GM12878 (cell line): ENCODE data around the gene UMPS. TPM values are rescaled to one million over a fixed set of nuclear protein-coding genes. Genes with fewer than 3 reads are reported as not detected.

Experiments
- ATAC-seq: fragments of 200-7000 bp; cut with Tn5 transposase; 3 replicates; pipeline ENCODE4 v1.9.1; 2020; ENCODE audit warnings: mild to moderate bottlenecking, moderate library complexity
- BruUV-seq: library from RNA; stranded (reverse); fragments of 400-500 nt; replicated peaks from 2 replicates; lab custom pipeline; 2021; lab: Mats Ljungman, UMichigan
- CTCF ChIA-PET: fragments of 300-600 bp; sonication (Branson Sonifier 250); formaldehyde crosslinking; extraction: SDS; loops from one replicate; lab custom pipeline; 2021; ENCODE audit warnings: inconsistent platforms; lab: Yijun Ruan, JAX
- POLR2A ChIA-PET: fragments of 350-600 bp; formaldehyde crosslinking; extraction: SDS; loops from one replicate; lab custom pipeline; 2021; ENCODE audit warnings: inconsistent platforms; lab: Charles Lee
- RAD21 ChIA-PET: fragments of 300-600 bp; sonication (Branson Sonifier 250); formaldehyde crosslinking; loops from one replicate; lab custom pipeline; 2023; ENCODE audit warnings: antibody characterized with exemption; ENCODE audit not compliant: unreplicated experiment; lab: Charles Lee
- SMC1A ChIA-PET: fragments of 300-600 bp; sonication (Branson Sonifier 250); formaldehyde crosslinking; loops from one replicate; lab custom pipeline; 2023; ENCODE audit not compliant: unreplicated experiment, uncharacterized antibody; lab: Charles Lee
- DNase-seq: peaks from one replicate; pipeline ENCODE4 v3.0.0-alpha.2; 2011; ENCODE audit warnings: low read depth, low spot score
- FAIRE-seq: peaks from 3 replicates; lab custom pipeline; 2011; peaks lifted over from hg19 to GRCh38; lab: Jason Lieb, UNC
- H2AFZ ChIP-seq: 2 replicates; pipeline ENCODE4 v1.6.0; 2011; ENCODE audit warnings: low read depth, low read length, control low read depth; ENCODE audit not compliant: control insufficient read depth
- H3K27ac ChIP-seq: 2 replicates; pipeline ENCODE4 v1.5.1; 2011; ENCODE audit warnings: control low read depth; ENCODE audit not compliant: control insufficient read depth, insufficient read depth
- H3K27me3 ChIP-seq, 2 experiments: replicated peaks in 1 of 2; 2 replicates each; pipeline versions ENCODE4 v1.6.0 to v1.6.1; 2011; ENCODE audit warnings: low read length in 1 of 2; ENCODE audit not compliant: control insufficient read depth in 2 of 2, insufficient read depth in 2 of 2
- H3K36me3 ChIP-seq, 2 experiments: 2 replicates each; pipeline ENCODE4 v1.5.1; 2011; ENCODE audit warnings: low read length in 1 of 2; ENCODE audit not compliant: control insufficient read depth in 2 of 2, insufficient read depth in 2 of 2
- H3K4me1 ChIP-seq: 2 replicates; pipeline ENCODE4 v1.6.1; 2011; ENCODE audit warnings: mild to moderate bottlenecking, low read length, moderate library complexity, mixed read lengths; ENCODE audit not compliant: control insufficient read depth, insufficient read depth
- H3K4me2 ChIP-seq: 2 replicates; pipeline ENCODE4 v1.6.0; 2011; ENCODE audit warnings: control low read depth; ENCODE audit not compliant: control insufficient read depth, insufficient read depth
- H3K4me3 ChIP-seq: fragments of 200-600 bp; sonication (generic); 2 replicates; pipeline ENCODE4 v1.5.1; 2016
- H3K79me2 ChIP-seq: 2 replicates; pipeline ENCODE4 v1.6.0; 2011; ENCODE audit warnings: low read length; ENCODE audit not compliant: control insufficient read depth, insufficient read depth
- H3K9ac ChIP-seq: 2 replicates; pipeline ENCODE4 v1.8.0; 2011; ENCODE audit warnings: low read length, control low read depth, mixed read lengths; ENCODE audit not compliant: control insufficient read depth, insufficient read depth
- H3K9me3 ChIP-seq: replicated peaks from 3 replicates; pipeline ENCODE4 v1.5.1; 2011; ENCODE audit warnings: mild to moderate bottlenecking, low read length; ENCODE audit not compliant: control insufficient read depth, insufficient read depth
- H4K20me1 ChIP-seq: 2 replicates; pipeline ENCODE4 v1.6.0; 2011; ENCODE audit not compliant: control insufficient read depth, insufficient read depth
- CHD2 ChIP-seq: IDR thresholded peaks from 2 replicates; pipeline ENCODE4 v1.6.1; 2011; ENCODE audit warnings: low read depth, low read length, improper control_type of control experiment, borderline replicate concordance
- CREB1 ChIP-seq: IDR thresholded peaks from 2 replicates; pipeline ENCODE4 v1.6.1; 2012; ENCODE audit warnings: low read depth, mild to moderate bottlenecking, inconsistent platforms
- IKZF2 ChIP-seq, 2 experiments: fragments of 450-650 bp; IDR thresholded peaks; 2 replicates each; pipeline ENCODE4 v1.6.1; 2017; ENCODE audit warnings: mild to moderate bottlenecking in 2 of 2, moderate library complexity in 2 of 2
- MAX ChIP-seq: IDR thresholded peaks from 2 replicates; pipeline ENCODE4 v1.6.1; 2012; ENCODE audit warnings: low read depth, low read length, improper control_type of control experiment
- NFYB ChIP-seq: IDR thresholded peaks from 2 replicates; pipeline ENCODE4 v1.6.1; 2011; ENCODE audit warnings: low read depth, mild to moderate bottlenecking, low read length, improper control_type of control experiment, moderate library complexity; ENCODE audit not compliant: insufficient read depth
- POU2F2 ChIP-seq: IDR thresholded peaks from 3 replicates; pipeline ENCODE4 v1.6.1; 2011; ENCODE audit warnings: low read depth, mild to moderate bottlenecking, low read length, borderline replicate concordance
- RAD21 ChIP-seq: IDR thresholded peaks from 2 replicates; pipeline ENCODE4 v1.6.1; 2011; ENCODE audit warnings: mild to moderate bottlenecking, low read depth, low read length, moderate library complexity; ENCODE audit not compliant: insufficient read depth
- RAD51 ChIP-seq: fragments of 450-650 bp; IDR thresholded peaks from 2 replicates; pipeline ENCODE4 v1.6.1; 2016; ENCODE audit warnings: moderate library complexity, mild to moderate bottlenecking, inconsistent platforms
- RELA ChIP-seq: fragments of 450-650 bp; IDR thresholded peaks from 2 replicates; pipeline ENCODE4 v1.8.0; 2014; ENCODE audit warnings: borderline replicate concordance; ENCODE audit not compliant: partially characterized antibody
- RFX5 ChIP-seq: IDR thresholded peaks from 2 replicates; pipeline ENCODE4 v1.6.1; 2011; ENCODE audit warnings: low read depth, low read length, improper control_type of control experiment
- ZBED1 ChIP-seq: IDR thresholded peaks from 2 replicates; pipeline ENCODE4 v1.6.1; 2016; ENCODE audit warnings: borderline replicate concordance
- WGBS: methylation state at CpG from one replicate; pipeline ENCODE4 v1.1.6; 2016; ENCODE audit warnings: low lambda C conversion rate; ENCODE audit not compliant: insufficient replicate concordance, insufficient coverage; ENCODE audit errors: missing lambda C conversion rate; 5-methylcytosine and 5-hydroxymethylcytosine counted together
- in situ Hi-C: fragments of 300-500 bp; cut with MboI; formaldehyde crosslinking; loops from 9 replicates; pipeline ENCODE4 v1.14.3; 2018; ENCODE audit warnings: mixed read lengths
- intact Hi-C: fragments of 100-400 bp; cut with micrococcal nuclease; formaldehyde crosslinking; loops from one replicate; pipeline ENCODE4 v1.14.2; 2022; ENCODE audit not compliant: unreplicated experiment
- polyA plus RNA-seq, 11 experiments: library from polyadenylated mRNA; depleted of rRNA in 4 of 11; unstranded in 6 of 11; stranded (reverse) in 5 of 11; fragments of >200 nt; fragmentation: Nextera tagmentation in 4 of 11; fragmentation: Illumina TruSeq in 1 of 11; extraction: Ambion mirVana in 4 of 11; extraction: Trizol in 1 of 11; gene quantifications; 1 replicate in 1 of 11; 2 replicates in 10 of 11; pipeline versions ENCODE4 v1.2.1 to v1.2.3, GENCODE V29; 2011 to 2016; ENCODE audit warnings: inconsistent platforms in 2 of 11, missing spikeins in 2 of 11, low read depth in 1 of 11
- total RNA-seq, 4 experiments: library from RNA; depleted of rRNA in 3 of 4; stranded (reverse); fragments of >200 nt in 3 of 4; fragmentation: Illumina TruSeq in 1 of 4; extraction: Trizol in 1 of 4; gene quantifications; 2 replicates each; pipeline versions ENCODE4 v1.2.1 to v1.2.3, GENCODE V29; 2013 to 2021
- TF ChIP-seq, protein P1 (sequence below): IDR thresholded peaks from 2 replicates; pipeline ENCODE4 v1.6.1; 2011; ENCODE audit warnings: low read depth, low read length, improper control_type of control experiment, borderline replicate concordance
- TF ChIP-seq, protein P2 (sequence below): IDR thresholded peaks from 2 replicates; pipeline ENCODE4 v1.6.1; 2012; ENCODE audit warnings: low read depth, low read length, improper control_type of control experiment

The UMPS gene
- total and polyA plus RNA-seq, 10 of the 15 experiments (the other 5 are each of a cell fraction or from before 2014, with no cell fraction given), result 30.6 to 82.8 (median 49.5) TPM

DNA sequence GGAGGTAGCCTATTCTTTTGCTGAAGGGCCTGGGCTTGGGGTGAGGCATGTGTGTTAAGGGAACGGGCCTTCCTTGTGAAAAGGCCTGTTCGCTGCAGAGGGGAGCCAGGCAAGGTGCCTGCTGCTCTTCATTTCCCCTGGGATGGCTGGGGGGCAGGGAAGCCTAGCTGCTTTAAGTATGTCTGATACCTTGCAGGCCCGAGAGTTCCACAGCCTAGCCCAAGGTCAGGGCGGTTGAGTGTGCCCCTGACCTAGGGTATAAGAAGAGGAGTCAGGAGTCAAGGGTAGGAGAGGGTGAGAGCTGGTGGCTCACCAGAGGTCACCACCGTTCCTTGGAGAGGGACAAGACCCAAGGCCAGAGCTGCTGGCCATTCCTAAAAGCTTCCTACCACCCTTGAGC, 46.6 kb downstream of the UMPS start:
- ChIA-PET RAD21 (no interaction called here), CTCF (interaction anchor here (0.9 to 1.3 kb wide), 2 partner anchors 10 kb away, joined by 3 to 4 read pairs; no protein-coding TSS in a partner anchor), SMC1A (interaction anchor here (1.0 kb wide), 1 partner anchor 148 kb away, joined by 3 read pairs; no protein-coding TSS in a partner anchor), POLR2A (no interaction called here)
- intact Hi-C loops, result no loop called here
- BruUV-seq, result no TSS peak
- H3K4me3 ChIP-seq, result no peak overlapping the region
- no peaks in the 10 kb centered on the region for H4K20me1 ChIP-seq
- H3K9ac ChIP-seq, result no peak overlapping the region
- TF ChIP-seq POU2F2, result no peak
- TF ChIP-seq, protein P1, sequence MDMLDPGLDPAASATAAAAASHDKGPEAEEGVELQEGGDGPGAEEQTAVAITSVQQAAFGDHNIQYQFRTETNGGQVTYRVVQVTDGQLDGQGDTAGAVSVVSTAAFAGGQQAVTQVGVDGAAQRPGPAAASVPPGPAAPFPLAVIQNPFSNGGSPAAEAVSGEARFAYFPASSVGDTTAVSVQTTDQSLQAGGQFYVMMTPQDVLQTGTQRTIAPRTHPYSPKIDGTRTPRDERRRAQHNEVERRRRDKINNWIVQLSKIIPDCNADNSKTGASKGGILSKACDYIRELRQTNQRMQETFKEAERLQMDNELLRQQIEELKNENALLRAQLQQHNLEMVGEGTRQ, result no peak
- no peak for TF ChIP-seq IKZF2 (IDR thresholded peaks at IDR 0.05)
- DNase-seq, result no peak
- no peaks in the 10 kb centered on the region for H3K27me3 ChIP-seq
- peaks cover 19% of the 10 kb centered on the region for H3K4me1 ChIP-seq
- H2AFZ ChIP-seq, result no peak overlapping the region
- no peaks in the 10 kb centered on the region for H3K79me2 ChIP-seq
- ATAC-seq, result no peak
- H3K4me2 ChIP-seq, result no peak overlapping the region
- in situ Hi-C loops, result no loop called here
- WGBS, result 68% methylated on average over 5 of the region's 5 CpGs
- no peak overlapping the region for H3K27ac ChIP-seq
- FAIRE-seq, result no peak
- H3K9me3 ChIP-seq, result no peaks in the 10 kb centered on the region
- H3K36me3 ChIP-seq, result no peaks in the 10 kb centered on the region

DNA sequence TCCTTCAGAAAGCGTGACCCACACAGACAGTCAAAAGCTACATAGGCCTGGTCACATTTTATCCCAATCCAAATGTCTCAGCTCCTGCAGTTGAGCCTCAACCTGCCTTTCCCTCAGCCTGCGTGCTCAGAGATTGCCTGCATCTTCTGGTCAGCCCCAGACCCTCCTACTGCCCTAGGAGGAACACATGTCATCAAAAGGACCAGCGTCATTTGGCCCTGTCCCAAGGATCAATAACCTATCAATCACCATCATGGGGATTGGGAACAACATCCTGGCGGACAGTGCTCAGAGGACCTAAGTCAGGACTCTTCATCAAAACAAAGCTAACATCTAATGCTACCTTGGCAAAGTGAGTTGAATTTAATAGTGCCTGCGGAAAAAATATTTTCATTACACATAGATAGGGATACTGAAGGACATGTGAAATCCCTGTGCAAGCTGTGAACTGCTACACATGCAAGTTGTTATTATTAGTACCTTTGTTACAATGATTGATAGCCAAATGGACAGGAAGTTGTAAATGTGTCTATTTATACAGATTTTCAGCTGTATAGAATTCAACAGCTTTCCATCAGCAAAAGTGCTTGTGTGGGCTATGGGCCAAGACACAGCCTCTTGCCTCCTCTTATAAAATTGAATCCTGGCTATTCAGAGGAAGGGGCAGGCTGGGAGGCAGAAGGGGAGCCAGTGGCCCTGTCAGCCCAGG, 47.7 kb downstream of the UMPS start:
- H3K79me2 ChIP-seq, result no peaks in the 10 kb centered on the region

More for the DNA sequence above, 47.7 kb downstream of the UMPS start:
- no peaks in the 10 kb centered on the region for H4K20me1 ChIP-seq
- TF ChIP-seq ZBED1 (no peak), RAD51 (no peak), NFYB (no peak), MAX (no peak), CREB1 (no peak), RAD21 (no peak), CHD2 (no peak), RFX5 (no peak), RELA (no peak)
- TF ChIP-seq, protein P2, sequence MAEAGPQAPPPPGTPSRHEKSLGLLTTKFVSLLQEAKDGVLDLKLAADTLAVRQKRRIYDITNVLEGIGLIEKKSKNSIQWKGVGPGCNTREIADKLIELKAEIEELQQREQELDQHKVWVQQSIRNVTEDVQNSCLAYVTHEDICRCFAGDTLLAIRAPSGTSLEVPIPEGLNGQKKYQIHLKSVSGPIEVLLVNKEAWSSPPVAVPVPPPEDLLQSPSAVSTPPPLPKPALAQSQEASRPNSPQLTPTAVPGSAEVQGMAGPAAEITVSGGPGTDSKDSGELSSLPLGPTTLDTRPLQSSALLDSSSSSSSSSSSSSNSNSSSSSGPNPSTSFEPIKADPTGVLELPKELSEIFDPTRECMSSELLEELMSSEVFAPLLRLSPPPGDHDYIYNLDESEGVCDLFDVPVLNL, result no peak
- TF ChIP-seq, all 136 proteins: peak for 0
- no peak overlapping the region for H3K9ac ChIP-seq
- RAD21 ChIA-PET, result interaction anchor here (1.3 kb wide), 1 partner anchor 10 kb away, joined by 5 read pairs; no protein-coding TSS in a partner anchor
- no peak for DNase-seq
- no peak overlapping the region for H3K4me2 ChIP-seq
- no peak overlapping the region for H3K4me3 ChIP-seq
- H3K4me1 ChIP-seq, result peaks cover 13% of the 10 kb centered on the region
- H3K36me3 ChIP-seq, result no peaks in the 10 kb centered on the region
- H2AFZ ChIP-seq, result no peak overlapping the region
- intact Hi-C loops, result no loop called here
- in situ Hi-C loops, result no loop called here
- H3K27me3 ChIP-seq, result no peaks in the 10 kb centered on the region
- no peak for ATAC-seq
- no peaks in the 10 kb centered on the region for H3K9me3 ChIP-seq
- no peak for FAIRE-seq
- WGBS, result 28% methylated on average over 5 of the region's 5 CpGs
- no TSS peak for BruUV-seq
- no peak overlapping the region for H3K27ac ChIP-seq
- CTCF ChIA-PET, result interaction anchor here (1.3 to 4.4 kb wide), 3 partner anchors 8 to 11 kb away, joined by 4 to 22 read pairs (median 6); no protein-coding TSS in a partner anchor
- SMC1A ChIA-PET, result interaction anchor here (1.0 kb wide), 3 partner anchors 8 to 147 kb away, joined by 3 to 5 read pairs (median 4); no protein-coding TSS in a partner anchor
- POLR2A ChIA-PET, result interaction anchor here (1.7 kb wide), 1 partner anchor 9 kb away, joined by 4 read pairs; no protein-coding TSS in a partner anchor
